Smooth muscle cell (in vitro differentiated cells): ENCODE data around the gene MON1A. TPM values are rescaled to one million over a fixed set of nuclear protein-coding genes. Genes with fewer than 3 reads are reported as not detected.

ENCODE experiments used
- DNase-seq: peaks from one replicate; lab custom pipeline; 2025; ENCODE audit not compliant: unreplicated experiment; lab: John Stamatoyannopoulos, UW
- H2AFZ ChIP-seq: fragments of 200-600 bp; sonication (generic); 2 replicates; pipeline ENCODE4 v1.6.0; 2016; ENCODE audit warnings: antibody characterized with exemption, low read depth, mild to moderate bottlenecking
- H3F3A ChIP-seq: fragments of 200-600 bp; sonication (generic); 2 replicates; pipeline ENCODE4 v1.6.0; 2017; ENCODE audit warnings: antibody characterized with exemption, low read depth
- H3K27ac ChIP-seq: fragments of 200-600 bp; sonication (generic); 2 replicates; pipeline ENCODE4 v1.5.1; 2016; ENCODE audit warnings: low read depth, mild to moderate bottlenecking
- H3K27me3 ChIP-seq: fragments of 200-600 bp; sonication (generic); 2 replicates; pipeline ENCODE4 v1.6.1; 2016; ENCODE audit warnings: low read depth, mild to moderate bottlenecking
- H3K36me3 ChIP-seq: fragments of 200-600 bp; sonication (generic); 2 replicates; pipeline ENCODE4 v1.5.1; 2016; ENCODE audit warnings: low read depth
- H3K4me1 ChIP-seq: fragments of 200-600 bp; sonication (generic); 2 replicates; pipeline ENCODE4 v1.5.1; 2016; ENCODE audit warnings: low read depth
- H3K4me2 ChIP-seq: fragments of 200-600 bp; sonication (generic); 2 replicates; pipeline ENCODE4 v1.6.0; 2016; ENCODE audit warnings: mild to moderate bottlenecking
- H3K4me3 ChIP-seq: fragments of 200-600 bp; sonication (generic); 2 replicates; pipeline ENCODE4 v1.5.1; 2016; ENCODE audit warnings: mild to moderate bottlenecking
- H3K79me2 ChIP-seq: fragments of 200-600 bp; sonication (generic); 2 replicates; pipeline ENCODE4 v1.6.0; 2016; ENCODE audit warnings: low read depth, mild to moderate bottlenecking
- H3K9ac ChIP-seq: fragments of 200-600 bp; sonication (generic); 2 replicates; pipeline ENCODE4 v1.6.0; 2016; ENCODE audit warnings: low read depth
- H3K9me3 ChIP-seq: fragments of 200-600 bp; sonication (generic); replicated peaks from 2 replicates; pipeline ENCODE4 v1.5.1; 2016; ENCODE audit warnings: low read depth
- H4K20me1 ChIP-seq: fragments of 200-600 bp; sonication (generic); 2 replicates; pipeline ENCODE4 v1.6.0; 2016; ENCODE audit warnings: low read depth
- WGBS: methylation state at CpG from one replicate; pipeline ENCODE4 v1.1.7; 2016; ENCODE audit warnings: low lambda C conversion rate; 5-methylcytosine and 5-hydroxymethylcytosine counted together
- polyA plus RNA-seq: library from polyadenylated mRNA; unstranded; fragments of >200 nt; fragmentation: Nextera tagmentation; extraction: Ambion mirVana; gene quantifications from 2 replicates; pipeline ENCODE4 v1.2.1, GENCODE V29; 2016
- total RNA-seq: library from RNA; depleted of rRNA; stranded (reverse); fragments of >200 nt; gene quantifications from 2 replicates; pipeline ENCODE4 v1.2.3, GENCODE V29; 2014
- TF ChIP-seq, protein P1 (sequence below): fragments of 200-600 bp; sonication (generic); IDR thresholded peaks from 2 replicates; pipeline ENCODE4 v1.5.1; 2017; ENCODE audit warnings: borderline replicate concordance, mild to moderate bottlenecking, antibody characterized with exemption; ENCODE audit not compliant: insufficient read depth, poor library complexity, severe bottlenecking

Gene MON1A
- total and polyA plus RNA-seq, 2 experiments from 2014 or later, result 4.1 to 9.8 TPM

DNA sequence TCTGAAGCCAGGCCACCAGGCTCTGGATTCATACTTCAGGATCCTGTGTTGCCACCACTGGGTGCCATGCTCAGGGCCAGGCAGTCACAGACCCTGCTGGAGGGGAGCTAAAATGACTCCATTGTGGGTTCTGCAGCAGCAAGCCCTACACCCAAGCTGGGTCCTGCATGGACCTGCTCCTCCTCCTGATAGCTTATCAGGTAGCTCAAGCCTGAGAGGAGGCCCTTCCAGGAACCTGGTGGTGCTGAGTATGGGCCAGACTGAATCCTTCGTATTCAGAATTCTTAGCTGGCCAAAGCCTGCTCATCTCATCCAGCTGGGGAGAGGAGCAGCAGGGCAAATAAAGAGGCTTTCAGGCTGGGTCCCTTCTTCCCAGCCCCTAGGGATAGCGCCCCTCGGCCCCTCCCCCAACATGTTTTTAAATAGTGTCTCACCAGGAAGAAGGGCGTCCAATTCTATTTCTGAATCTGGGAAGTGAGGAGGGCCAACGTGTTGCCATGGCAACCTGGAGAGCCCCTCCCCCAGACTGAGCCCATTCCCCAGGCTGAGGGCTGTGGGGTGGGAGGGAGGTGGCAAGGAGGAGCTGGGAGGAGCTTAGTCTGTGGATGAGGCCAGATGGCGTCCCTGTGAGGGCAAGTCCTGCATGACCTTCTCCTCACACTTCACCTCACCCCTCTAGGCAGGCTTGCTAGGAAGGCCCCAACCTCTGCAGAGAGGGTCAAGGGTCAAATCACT lies 48.9 kb downstream of the MON1A start:
- Histone ChIP-seq H3F3A (no peaks in the 10 kb centered on the region), H4K20me1 (no peaks in the 10 kb centered on the region), H3K27me3 (peaks cover 3% of the 10 kb centered on the region), H3K9me3 (no peaks in the 10 kb centered on the region), H3K4me3 (no peak overlapping the region), H3K4me1 (no peaks in the 10 kb centered on the region), H3K36me3 (no peaks in the 10 kb centered on the region), H2AFZ (no peak overlapping the region), H3K4me2 (no peak overlapping the region), H3K27ac (no peak overlapping the region), H3K9ac (no peak overlapping the region), H3K79me2 (no peaks in the 10 kb centered on the region)
- no peak for DNase-seq
- TF ChIP-seq, protein P1, sequence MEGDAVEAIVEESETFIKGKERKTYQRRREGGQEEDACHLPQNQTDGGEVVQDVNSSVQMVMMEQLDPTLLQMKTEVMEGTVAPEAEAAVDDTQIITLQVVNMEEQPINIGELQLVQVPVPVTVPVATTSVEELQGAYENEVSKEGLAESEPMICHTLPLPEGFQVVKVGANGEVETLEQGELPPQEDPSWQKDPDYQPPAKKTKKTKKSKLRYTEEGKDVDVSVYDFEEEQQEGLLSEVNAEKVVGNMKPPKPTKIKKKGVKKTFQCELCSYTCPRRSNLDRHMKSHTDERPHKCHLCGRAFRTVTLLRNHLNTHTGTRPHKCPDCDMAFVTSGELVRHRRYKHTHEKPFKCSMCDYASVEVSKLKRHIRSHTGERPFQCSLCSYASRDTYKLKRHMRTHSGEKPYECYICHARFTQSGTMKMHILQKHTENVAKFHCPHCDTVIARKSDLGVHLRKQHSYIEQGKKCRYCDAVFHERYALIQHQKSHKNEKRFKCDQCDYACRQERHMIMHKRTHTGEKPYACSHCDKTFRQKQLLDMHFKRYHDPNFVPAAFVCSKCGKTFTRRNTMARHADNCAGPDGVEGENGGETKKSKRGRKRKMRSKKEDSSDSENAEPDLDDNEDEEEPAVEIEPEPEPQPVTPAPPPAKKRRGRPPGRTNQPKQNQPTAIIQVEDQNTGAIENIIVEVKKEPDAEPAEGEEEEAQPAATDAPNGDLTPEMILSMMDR, result no peak
- WGBS, result 64% methylated on average over 6 of the region's 6 CpGs

DNA sequence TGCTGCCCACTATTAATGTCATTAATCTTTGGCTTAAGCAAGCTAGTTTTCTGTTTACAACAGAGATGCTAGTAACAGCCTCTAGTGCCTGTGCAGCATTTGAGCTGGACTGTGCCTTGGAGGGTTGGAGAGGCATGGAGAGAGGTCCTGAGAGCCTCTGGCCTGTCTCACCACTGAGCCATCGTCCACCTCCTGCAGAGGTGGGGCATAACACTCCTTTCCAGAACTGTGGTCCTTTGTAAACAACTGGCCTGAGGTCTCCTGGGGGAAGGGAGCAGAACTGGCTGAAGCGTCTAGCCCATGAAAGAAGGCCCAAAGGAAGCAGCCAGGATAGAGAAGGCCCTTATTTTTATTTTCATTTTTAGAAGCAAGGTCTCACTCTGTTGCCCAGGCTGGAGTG lies 49.9 kb downstream of the MON1A start:
- no peaks in the 10 kb centered on the region for H4K20me1 ChIP-seq
- DNase-seq, result no peak
- TF ChIP-seq, protein P1, result no peak
- H3K27me3 ChIP-seq, result peaks cover 3% of the 10 kb centered on the region
- no peaks in the 10 kb centered on the region for H3K9me3 ChIP-seq
- no peaks in the 10 kb centered on the region for H3F3A ChIP-seq
- H3K4me3 ChIP-seq, result no peak overlapping the region
- no peak overlapping the region for H3K27ac ChIP-seq
- H3K79me2 ChIP-seq, result no peaks in the 10 kb centered on the region
- H3K9ac ChIP-seq, result no peak overlapping the region
- WGBS, result 74% methylated on average over 2 of the region's 2 CpGs
- no peaks in the 10 kb centered on the region for H3K36me3 ChIP-seq
- H3K4me2 ChIP-seq, result no peak overlapping the region
- no peak overlapping the region for H2AFZ ChIP-seq
- no peaks in the 10 kb centered on the region for H3K4me1 ChIP-seq

DNA sequence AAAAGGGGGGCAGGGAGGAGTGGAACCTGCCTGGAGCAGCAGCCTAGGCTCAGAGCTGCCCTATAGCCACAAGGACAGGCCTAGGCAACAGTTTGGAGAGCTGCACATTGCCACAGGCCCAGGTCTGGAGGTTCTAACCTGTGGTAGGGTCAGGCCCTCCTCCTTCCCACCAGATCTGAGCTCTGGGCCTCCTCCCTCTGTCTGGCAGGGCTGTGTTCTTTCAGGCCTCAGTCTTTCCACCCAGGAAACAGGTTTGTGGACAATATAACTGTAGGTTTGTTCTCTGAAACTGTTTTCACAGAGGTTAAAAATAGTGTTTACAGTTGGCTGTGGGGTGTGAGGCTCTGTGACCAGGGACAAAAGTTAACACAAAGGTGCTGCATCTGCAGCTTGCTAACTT lies 50.9 kb downstream of the MON1A start:
- H3K9me3 ChIP-seq, result no peaks in the 10 kb centered on the region
- TF ChIP-seq, protein P1, result no peak
- H3K36me3 ChIP-seq, result no peaks in the 10 kb centered on the region
- DNase-seq, result no peak
- no peak overlapping the region for H3K27ac ChIP-seq
- peaks cover 3% of the 10 kb centered on the region for H3K27me3 ChIP-seq
- no peak overlapping the region for H3K4me3 ChIP-seq
- no peaks in the 10 kb centered on the region for H3K79me2 ChIP-seq
- no peak overlapping the region for H3K9ac ChIP-seq
- H3K4me1 ChIP-seq, result no peaks in the 10 kb centered on the region
- H4K20me1 ChIP-seq, result no peaks in the 10 kb centered on the region
- no peaks in the 10 kb centered on the region for H3F3A ChIP-seq
- no peak overlapping the region for H2AFZ ChIP-seq
- H3K4me2 ChIP-seq, result no peak overlapping the region

DNA sequence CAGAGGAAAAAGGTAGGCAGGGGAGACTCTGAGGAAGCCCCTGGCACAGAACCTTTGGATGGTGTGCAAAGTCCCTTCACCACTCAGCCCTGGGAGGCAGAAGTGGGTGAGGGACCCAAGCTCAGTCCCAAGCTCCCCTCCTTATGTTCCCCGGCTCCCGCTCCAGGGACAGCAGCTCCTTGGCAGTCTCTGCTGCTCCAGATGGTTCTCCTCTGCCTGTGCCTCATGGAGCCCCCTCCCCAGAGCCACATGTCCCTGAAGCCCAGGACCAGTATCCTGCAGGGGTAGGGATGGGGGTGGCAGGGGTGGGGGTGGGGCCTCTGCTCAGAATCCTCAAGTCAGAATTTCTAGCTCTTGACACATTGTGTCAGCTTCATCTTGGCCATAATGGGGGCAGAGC lies 51.9 kb downstream of the MON1A start:
- H3K27me3 ChIP-seq, result peaks cover 3% of the 10 kb centered on the region
- no peaks in the 10 kb centered on the region for H3K79me2 ChIP-seq
- no peaks in the 10 kb centered on the region for H3F3A ChIP-seq
- H3K4me1 ChIP-seq, result no peaks in the 10 kb centered on the region
- no peak overlapping the region for H3K27ac ChIP-seq
- H2AFZ ChIP-seq, result no peak overlapping the region
- no peaks in the 10 kb centered on the region for H3K9me3 ChIP-seq
- no peaks in the 10 kb centered on the region for H4K20me1 ChIP-seq
- no peak for DNase-seq
- no peak overlapping the region for H3K9ac ChIP-seq
- WGBS, result 100% methylated on average over 2 of the region's 2 CpGs
- H3K4me3 ChIP-seq, result no peak overlapping the region
- TF ChIP-seq, protein P1, result no peak
- H3K36me3 ChIP-seq, result no peaks in the 10 kb centered on the region
- H3K4me2 ChIP-seq, result no peak overlapping the region
